ENCODE results near the gene ST8SIA2. TPM values are rescaled to one million over a fixed set of nuclear protein-coding genes. Genes with fewer than 3 reads are reported as not detected.

Gene ST8SIA2, protein sequence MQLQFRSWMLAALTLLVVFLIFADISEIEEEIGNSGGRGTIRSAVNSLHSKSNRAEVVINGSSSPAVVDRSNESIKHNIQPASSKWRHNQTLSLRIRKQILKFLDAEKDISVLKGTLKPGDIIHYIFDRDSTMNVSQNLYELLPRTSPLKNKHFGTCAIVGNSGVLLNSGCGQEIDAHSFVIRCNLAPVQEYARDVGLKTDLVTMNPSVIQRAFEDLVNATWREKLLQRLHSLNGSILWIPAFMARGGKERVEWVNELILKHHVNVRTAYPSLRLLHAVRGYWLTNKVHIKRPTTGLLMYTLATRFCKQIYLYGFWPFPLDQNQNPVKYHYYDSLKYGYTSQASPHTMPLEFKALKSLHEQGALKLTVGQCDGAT
- total RNA-seq: not detected in 2 replicates

DNA sequence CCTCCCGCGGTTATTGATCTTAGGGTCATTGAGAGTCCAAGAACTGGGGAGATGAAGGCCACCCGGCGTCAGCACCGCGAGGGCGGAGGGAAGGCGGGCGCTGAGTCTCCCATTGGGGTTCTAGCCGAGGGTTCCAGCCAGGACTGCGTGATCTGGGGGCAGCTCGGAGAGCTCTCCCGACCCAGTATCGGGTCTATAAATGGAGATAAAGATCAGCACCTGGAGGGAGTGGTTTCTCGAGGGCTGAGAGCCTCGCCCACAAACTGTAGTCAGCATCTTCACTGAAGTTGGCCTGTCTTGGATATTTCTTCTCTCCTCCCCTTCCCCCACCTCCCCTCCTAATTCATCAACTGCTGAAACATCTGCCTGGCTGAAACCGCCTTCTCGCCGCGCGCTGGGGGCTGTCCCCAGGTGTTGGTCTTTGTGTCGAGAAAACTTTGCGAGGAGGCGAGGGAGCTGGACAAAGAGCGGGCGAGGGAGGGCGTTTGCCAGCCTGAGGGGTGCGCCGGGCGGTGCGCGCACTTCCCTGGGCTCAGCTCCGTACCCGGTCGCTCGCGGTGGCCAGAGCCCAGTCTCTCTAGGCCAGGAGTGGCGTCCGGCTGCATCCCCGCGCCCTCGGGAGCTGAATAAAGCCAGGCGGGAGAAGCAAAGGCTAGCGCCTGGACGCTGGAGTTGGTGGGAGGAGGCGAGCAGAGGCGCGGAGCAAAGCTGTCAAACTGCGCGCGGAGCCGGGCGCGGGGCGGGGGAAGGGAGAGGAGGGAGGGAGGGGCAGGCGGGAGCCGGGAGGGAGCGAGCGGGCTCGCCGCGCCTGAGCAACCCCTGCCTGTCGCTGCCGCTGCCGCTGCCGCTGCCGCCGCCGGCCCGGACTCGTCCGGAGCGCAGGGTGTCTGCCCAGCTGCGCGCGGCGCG lies at the start of gene ST8SIA2:
ST8SIA2 (plus strand) TSS at position 811 of the 909 bp plus-strand sequence. CDS start 184 bp downstream, outside the sequence.
- intact Hi-C loops (cut with micrococcal nuclease): loop anchor here (10.0 kb wide), 1 partner anchor 321 kb away; no protein-coding TSS in a partner anchor
- H3K27ac Mint-ChIP-seq: no peak within 1 kb of the TSS
- no peaks in the 10 kb centered on the region for H3K36me3 Mint-ChIP-seq (ENCODE audit: low read depth)
- no peak for DNase-seq
- peaks cover 2% of the 10 kb centered on the region for H3K4me1 Mint-ChIP-seq
- peaks cover 59% of the 10 kb centered on the region for H3K27me3 Mint-ChIP-seq
- H3K4me3 Mint-ChIP-seq: peak within 1 kb of the TSS; percentile 19
- H3K9me3 Mint-ChIP-seq: no peaks in the 10 kb centered on the region

DNA sequence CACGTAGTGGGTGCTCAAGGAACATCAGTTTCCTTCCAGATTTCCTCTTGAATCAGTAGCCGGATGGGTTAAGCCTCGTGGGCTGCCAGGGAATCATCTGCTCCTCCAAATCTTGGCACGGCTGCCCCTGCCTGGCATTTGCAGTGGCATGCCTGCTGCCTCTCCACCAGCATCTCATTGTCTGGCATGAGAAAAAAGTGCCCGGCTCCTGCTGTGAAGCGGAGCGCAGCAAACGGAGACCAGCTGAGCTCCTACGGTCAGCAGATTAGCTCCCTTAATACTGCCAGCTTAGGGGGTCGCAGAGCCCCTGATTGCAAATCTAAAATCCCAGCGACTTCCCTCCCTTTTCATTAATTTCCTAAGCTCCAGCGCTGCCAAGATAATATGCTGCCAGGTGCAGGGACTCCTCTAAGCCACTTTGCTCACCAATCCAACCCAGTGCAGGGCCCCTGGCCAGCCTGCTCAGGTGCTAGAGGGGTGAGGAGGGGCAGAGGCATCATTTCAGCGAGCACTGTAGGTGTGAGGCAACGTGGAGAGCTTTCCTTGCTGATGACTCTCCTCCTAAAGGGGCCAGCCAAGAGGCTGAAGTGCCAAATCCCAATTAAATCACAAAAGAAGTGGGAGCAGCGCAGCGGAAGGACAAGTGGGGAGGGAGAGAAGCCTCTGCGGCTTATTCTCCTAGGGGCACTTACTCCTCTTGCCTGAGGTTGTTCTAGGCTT lies 49.6 kb upstream of the ST8SIA2 start:
- no peaks in the 10 kb centered on the region for H3K4me1 Mint-ChIP-seq
- H3K9me3 Mint-ChIP-seq: peaks cover under 1% of the 10 kb centered on the region
- peaks cover 8% of the 10 kb centered on the region for H3K27me3 Mint-ChIP-seq
- H3K4me3 Mint-ChIP-seq: no peak overlapping the region
- no peaks in the 10 kb centered on the region for H3K36me3 Mint-ChIP-seq (ENCODE audit: low read depth)
- no peak for DNase-seq
- intact Hi-C loops (cut with micrococcal nuclease): no loop called here
- no peak overlapping the region for H3K27ac Mint-ChIP-seq

DNA sequence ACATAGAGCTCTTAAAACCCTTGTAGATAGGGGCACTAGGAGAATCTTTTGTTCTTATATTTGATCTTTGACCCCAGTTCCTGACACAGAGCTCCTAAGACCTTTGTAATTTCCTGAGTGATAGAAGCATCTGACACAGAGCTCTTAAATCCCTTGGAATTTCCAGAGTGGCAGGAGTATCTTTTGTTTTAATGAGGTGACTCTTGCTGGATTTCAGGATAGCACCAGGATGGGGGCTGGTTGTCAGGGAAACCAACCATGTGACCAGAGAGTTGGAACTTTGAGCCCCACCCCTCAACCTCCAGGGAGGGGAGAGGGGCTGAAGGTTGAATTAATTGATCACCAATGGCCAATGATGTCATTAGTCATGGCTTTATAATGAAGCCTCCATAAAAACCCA lies 47.6 kb upstream of the ST8SIA2 start:
- intact Hi-C loops (cut with micrococcal nuclease): no loop called here
- no peak for DNase-seq
- Mint-ChIP-seq H3K4me3 (no peak overlapping the region), H3K36me3 (ENCODE audit: low read depth) (no peaks in the 10 kb centered on the region), H3K27ac (no peak overlapping the region), H3K9me3 (peaks cover 4% of the 10 kb centered on the region), H3K27me3 (peaks cover 8% of the 10 kb centered on the region), H3K4me1 (no peaks in the 10 kb centered on the region)

DNA sequence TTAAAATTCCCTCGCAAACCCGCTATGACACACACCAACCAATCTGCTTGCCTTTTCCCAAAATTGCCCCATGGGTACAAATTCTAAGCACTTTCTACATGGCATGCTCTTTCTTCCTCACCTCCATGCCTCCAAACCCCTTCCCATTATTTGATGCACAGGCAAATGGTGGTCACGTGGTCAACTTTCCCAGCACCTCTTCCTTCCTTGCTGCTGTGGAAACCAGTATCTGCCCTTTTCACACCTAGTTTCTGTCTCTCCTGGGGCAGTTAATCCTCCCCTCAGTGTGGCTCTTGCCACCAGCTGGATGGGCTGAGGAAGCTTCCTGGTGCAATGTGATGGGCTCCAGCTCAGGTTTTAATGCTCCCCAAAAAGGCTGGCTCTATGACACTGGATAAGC lies 38.4 kb upstream of the ST8SIA2 start:
- Mint-ChIP-seq H3K4me1 (no peaks in the 10 kb centered on the region), H3K27me3 (peaks cover 9% of the 10 kb centered on the region), H3K36me3 (ENCODE audit: low read depth) (no peaks in the 10 kb centered on the region), H3K4me3 (no peak overlapping the region), H3K27ac (no peak overlapping the region), H3K9me3 (no peaks in the 10 kb centered on the region)
- intact Hi-C loops (cut with micrococcal nuclease): no loop called here
- DNase-seq: no peak

DNA sequence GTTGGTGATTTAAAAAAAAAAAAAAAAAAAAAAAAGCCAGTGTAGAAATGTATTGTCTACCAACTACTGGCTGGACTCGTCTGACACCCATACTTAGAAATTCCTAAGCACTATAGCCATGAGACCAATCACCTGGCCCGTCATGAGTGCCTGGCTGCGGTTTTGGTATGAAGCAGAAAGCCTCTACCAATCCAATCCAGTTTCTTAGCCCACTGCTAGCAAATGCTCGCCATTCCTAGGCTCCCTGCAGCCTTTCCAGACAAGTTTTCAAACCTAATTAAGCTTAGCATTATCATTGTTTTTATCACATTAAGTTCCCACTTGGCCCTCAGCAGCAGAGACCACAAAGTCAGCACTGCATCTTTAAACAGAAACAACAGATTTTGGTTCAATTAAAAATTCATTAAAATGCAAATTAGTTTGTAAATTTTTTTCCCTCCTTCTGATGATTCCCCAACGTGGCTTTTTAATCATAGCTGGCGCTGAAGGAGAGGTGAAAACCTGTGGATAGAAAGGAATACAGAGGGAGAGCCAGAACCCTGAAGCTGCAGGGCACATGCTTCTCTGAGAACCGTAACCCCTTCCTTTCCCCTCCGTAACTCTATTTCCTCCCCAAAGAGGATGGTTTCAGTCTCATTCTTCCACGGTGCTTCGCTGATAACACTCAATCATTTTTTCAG lies 32.2 kb upstream of the ST8SIA2 start:
- no peak for DNase-seq
- H3K36me3 Mint-ChIP-seq (ENCODE audit: low read depth): no peaks in the 10 kb centered on the region
- H3K27me3 Mint-ChIP-seq: peaks cover 4% of the 10 kb centered on the region
- H3K4me1 Mint-ChIP-seq: no peaks in the 10 kb centered on the region
- intact Hi-C loops (cut with micrococcal nuclease): no loop called here
- no peak overlapping the region for H3K4me3 Mint-ChIP-seq
- no peak overlapping the region for H3K27ac Mint-ChIP-seq
- no peaks in the 10 kb centered on the region for H3K9me3 Mint-ChIP-seq

DNA sequence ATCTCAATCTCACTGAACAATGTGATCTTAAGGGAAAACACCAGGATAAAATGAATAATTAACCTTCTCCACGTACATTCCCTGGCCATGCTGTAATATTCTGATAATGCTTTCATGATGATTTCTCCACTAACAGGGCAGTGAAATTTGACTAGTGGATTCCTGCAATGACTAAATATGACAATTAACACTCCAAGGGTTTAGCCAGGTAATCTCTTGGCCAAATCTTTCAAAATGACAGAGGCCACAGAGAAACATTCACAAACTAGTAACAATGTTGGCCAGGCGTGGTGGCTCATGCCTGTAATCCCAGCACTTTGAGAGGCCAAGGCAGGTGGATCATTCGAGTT lies 31.7 kb upstream of the ST8SIA2 start:
- intact Hi-C loops (cut with micrococcal nuclease): no loop called here
- H3K27ac Mint-ChIP-seq: no peak overlapping the region
- no peaks in the 10 kb centered on the region for H3K4me1 Mint-ChIP-seq
- H3K36me3 Mint-ChIP-seq (ENCODE audit: low read depth): no peaks in the 10 kb centered on the region
- H3K27me3 Mint-ChIP-seq: peaks cover 2% of the 10 kb centered on the region
- H3K4me3 Mint-ChIP-seq: no peak overlapping the region
- DNase-seq: no peak
- no peaks in the 10 kb centered on the region for H3K9me3 Mint-ChIP-seq

DNA sequence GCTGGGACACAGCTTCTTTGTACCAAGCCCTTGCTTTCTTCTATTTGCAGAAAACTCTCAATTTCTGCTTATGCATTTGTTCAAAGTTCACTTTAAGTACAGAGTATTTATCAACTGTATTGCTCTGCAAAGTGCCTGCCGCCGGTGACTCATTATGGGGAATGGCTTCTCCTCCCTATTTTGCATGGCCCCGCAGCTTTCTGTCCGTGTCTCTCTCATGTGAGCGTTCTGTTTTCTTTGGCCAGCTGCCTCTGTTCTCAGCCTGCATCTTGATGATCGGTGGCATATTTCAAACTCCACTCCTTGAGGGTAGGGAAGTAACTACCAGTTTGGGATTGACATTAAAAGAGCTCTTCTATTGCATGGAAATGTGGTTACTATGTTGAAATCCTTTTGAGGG lies 28.6 kb upstream of the ST8SIA2 start:
- H3K36me3 Mint-ChIP-seq (ENCODE audit: low read depth): no peaks in the 10 kb centered on the region
- intact Hi-C loops (cut with micrococcal nuclease): no loop called here
- H3K27me3 Mint-ChIP-seq: peaks cover 2% of the 10 kb centered on the region
- H3K9me3 Mint-ChIP-seq: no peaks in the 10 kb centered on the region
- no peak for DNase-seq
- no peaks in the 10 kb centered on the region for H3K4me1 Mint-ChIP-seq
- H3K27ac Mint-ChIP-seq: no peak overlapping the region
- H3K4me3 Mint-ChIP-seq: no peak overlapping the region

DNA sequence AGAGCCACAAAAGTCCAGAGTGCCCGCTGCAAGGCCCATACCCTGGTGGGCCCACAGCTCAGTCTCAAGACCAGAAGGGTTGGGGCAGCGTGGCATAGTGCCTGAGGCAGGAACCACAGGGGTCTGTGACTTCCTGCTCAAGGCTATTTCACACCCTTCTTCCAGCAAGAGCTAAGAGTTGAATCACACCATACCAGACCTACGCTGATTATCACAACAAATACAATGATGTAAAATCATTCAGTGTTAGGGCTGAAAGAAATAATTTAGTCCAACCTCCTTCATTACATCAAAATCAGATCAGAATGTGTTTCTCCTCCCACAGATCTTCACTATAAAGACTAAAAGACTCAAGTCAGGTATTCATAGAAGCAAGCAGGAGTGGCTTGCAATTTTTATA lies 27.8 kb upstream of the ST8SIA2 start:
- Mint-ChIP-seq H3K9me3 (no peaks in the 10 kb centered on the region), H3K27me3 (peaks cover 5% of the 10 kb centered on the region), H3K36me3 (ENCODE audit: low read depth) (no peaks in the 10 kb centered on the region), H3K4me3 (no peak overlapping the region), H3K4me1 (no peaks in the 10 kb centered on the region), H3K27ac (no peak overlapping the region)
- DNase-seq: no peak
- intact Hi-C loops (cut with micrococcal nuclease): no loop called here

DNA sequence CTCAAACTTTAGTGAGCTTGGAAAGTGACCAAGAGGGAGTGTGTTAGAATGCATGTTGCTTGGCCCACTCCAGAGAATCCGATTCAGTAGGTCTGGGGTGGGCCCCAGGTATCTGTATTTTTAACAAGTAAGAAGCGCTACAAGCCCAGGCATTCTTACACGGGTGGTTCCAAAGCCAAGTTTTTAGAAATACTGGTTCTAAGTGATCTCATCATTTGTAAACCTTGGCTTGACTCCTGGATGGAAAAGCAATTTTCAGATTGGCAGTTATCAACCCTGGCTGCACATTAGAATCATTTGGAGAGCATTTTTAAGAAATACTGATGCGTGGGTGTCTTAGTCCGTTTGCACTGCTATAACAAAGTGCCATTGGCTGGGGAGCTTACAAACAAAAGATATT lies 27.3 kb upstream of the ST8SIA2 start:
- H3K27me3 Mint-ChIP-seq: peaks cover 5% of the 10 kb centered on the region
- no peaks in the 10 kb centered on the region for H3K4me1 Mint-ChIP-seq
- H3K4me3 Mint-ChIP-seq: no peak overlapping the region
- H3K36me3 Mint-ChIP-seq (ENCODE audit: low read depth): no peaks in the 10 kb centered on the region
- DNase-seq: no peak
- intact Hi-C loops (cut with micrococcal nuclease): no loop called here
- H3K9me3 Mint-ChIP-seq: no peaks in the 10 kb centered on the region
- no peak overlapping the region for H3K27ac Mint-ChIP-seq

DNA sequence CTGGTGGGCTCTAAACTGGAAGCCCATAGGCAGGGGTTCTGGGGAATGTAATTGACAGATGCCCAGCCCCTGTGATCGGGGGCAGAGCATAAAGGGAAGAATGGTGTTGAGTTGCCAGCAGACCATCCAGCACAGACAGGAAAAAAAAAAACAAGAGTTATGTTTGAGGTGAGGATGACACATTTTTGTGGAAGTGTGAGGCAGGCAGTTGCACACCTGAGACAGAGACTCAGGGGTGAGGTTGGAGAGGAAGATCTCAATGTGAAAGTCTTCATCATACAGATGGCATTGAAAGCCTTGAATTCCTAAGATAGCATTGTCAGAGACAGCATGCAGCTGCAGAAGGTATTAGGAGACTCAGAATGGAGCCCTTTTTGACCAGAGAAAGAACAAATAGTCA lies 18.6 kb upstream of the ST8SIA2 start:
- intact Hi-C loops (cut with micrococcal nuclease): no loop called here
- Mint-ChIP-seq H3K27ac (no peak overlapping the region), H3K4me3 (no peak overlapping the region), H3K4me1 (no peaks in the 10 kb centered on the region), H3K27me3 (peaks cover 24% of the 10 kb centered on the region), H3K36me3 (ENCODE audit: low read depth) (no peaks in the 10 kb centered on the region), H3K9me3 (no peaks in the 10 kb centered on the region)
- DNase-seq: no peak

DNA sequence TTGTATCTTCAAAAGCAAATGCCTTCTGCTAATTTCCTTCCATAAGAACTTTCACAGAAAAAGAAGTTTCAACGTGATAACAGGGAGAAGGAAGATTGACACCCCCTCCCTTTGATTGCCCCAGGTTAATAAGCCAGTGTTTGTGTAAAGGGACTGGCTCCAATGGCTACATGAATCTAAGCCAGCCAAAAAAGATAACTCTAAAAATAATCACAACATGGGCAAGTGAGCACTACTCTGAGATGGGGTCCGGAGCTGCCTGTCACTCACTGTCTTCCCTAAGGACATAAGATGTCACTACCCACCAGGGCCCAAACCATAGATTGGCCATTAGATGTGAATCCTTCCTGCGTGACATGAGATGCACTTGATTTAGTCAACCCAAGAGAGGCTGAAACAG lies 17.6 kb upstream of the ST8SIA2 start:
- no peak overlapping the region for H3K27ac Mint-ChIP-seq
- no peak overlapping the region for H3K4me3 Mint-ChIP-seq
- intact Hi-C loops (cut with micrococcal nuclease): no loop called here
- no peaks in the 10 kb centered on the region for H3K9me3 Mint-ChIP-seq
- DNase-seq: no peak
- H3K36me3 Mint-ChIP-seq (ENCODE audit: low read depth): no peaks in the 10 kb centered on the region
- peaks cover 27% of the 10 kb centered on the region for H3K27me3 Mint-ChIP-seq
- no peaks in the 10 kb centered on the region for H3K4me1 Mint-ChIP-seq

DNA sequence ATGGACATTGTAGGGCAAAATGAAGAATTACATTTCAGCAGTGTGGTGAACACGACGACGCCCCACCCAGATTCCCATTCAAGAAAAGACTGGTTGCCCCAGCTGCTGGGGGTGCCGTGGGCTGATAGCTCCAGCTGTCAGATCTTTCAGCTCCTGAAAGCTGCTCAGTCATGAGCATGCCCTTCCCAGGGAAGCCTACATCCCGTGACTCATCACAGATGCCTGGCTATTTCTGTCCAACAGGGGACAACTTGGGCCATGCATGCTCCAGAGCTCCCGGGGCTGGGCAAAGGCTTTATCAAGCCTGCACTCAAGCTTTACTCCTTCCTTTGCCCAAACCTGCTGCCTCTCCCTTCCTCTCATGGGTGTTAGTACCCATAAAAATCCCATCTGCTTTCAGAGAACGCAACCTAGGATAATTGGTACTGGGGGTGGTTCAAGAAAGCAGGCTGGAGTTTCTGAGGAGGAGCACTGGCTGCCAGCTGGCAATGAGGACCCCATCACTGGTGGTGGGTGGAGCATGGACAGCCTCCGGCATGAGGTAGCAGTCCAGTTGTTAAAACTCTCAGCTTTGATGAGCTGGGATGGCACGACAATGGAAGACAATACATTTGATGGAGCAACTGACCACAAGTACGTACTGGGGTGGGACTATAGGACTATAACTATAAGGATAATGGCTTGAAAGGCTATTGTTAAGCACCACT lies 16.4 kb upstream of the ST8SIA2 start:
- intact Hi-C loops (cut with micrococcal nuclease): no loop called here
- H3K9me3 Mint-ChIP-seq: no peaks in the 10 kb centered on the region
- no peak overlapping the region for H3K27ac Mint-ChIP-seq
- H3K36me3 Mint-ChIP-seq (ENCODE audit: low read depth): no peaks in the 10 kb centered on the region
- H3K4me1 Mint-ChIP-seq: no peaks in the 10 kb centered on the region
- DNase-seq: no peak
- H3K27me3 Mint-ChIP-seq: peaks cover 27% of the 10 kb centered on the region
- H3K4me3 Mint-ChIP-seq: no peak overlapping the region

Measured in activated CD4-positive, alpha-beta T cell treated with anti-CD3 and anti-CD28 coated beads, Interleukin-2, amount 10 ng/mL, durations not matched to agents 24 days and 14 days (primary cell).